NB4 (cell line): ENCODE data around the gene TRANK1.

Experiments
- POLR2A ChIP-seq: IDR thresholded peaks from 2 replicates; pipeline ENCODE4 v1.6.1; 2011; ENCODE audit warnings: mild to moderate bottlenecking; ENCODE audit not compliant: insufficient read length; ENCODE audit errors: extremely low read depth
- TF ChIP-seq, protein P1 (sequence below): IDR thresholded peaks from one replicate; pipeline ENCODE4 v1.5.1; 2012; ENCODE audit warnings: low read depth, low read length

- TF ChIP-seq, protein P1, sequence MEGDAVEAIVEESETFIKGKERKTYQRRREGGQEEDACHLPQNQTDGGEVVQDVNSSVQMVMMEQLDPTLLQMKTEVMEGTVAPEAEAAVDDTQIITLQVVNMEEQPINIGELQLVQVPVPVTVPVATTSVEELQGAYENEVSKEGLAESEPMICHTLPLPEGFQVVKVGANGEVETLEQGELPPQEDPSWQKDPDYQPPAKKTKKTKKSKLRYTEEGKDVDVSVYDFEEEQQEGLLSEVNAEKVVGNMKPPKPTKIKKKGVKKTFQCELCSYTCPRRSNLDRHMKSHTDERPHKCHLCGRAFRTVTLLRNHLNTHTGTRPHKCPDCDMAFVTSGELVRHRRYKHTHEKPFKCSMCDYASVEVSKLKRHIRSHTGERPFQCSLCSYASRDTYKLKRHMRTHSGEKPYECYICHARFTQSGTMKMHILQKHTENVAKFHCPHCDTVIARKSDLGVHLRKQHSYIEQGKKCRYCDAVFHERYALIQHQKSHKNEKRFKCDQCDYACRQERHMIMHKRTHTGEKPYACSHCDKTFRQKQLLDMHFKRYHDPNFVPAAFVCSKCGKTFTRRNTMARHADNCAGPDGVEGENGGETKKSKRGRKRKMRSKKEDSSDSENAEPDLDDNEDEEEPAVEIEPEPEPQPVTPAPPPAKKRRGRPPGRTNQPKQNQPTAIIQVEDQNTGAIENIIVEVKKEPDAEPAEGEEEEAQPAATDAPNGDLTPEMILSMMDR = no peak
- no peak for TF ChIP-seq POLR2A
These were observed 167.2 kb downstream of the TRANK1 start for GRCh38 chr3:36777424-36778218.
